Endodermal cell (in vitro differentiated cells): ENCODE data around the gene ZNF407. TPM values are rescaled to one million over a fixed set of nuclear protein-coding genes. Genes with fewer than 3 reads are reported as not detected.

ENCODE experiments used
- DNase-seq: peaks from one replicate; pipeline ENCODE4 v3.0.0-alpha.2; 2017
- H3K27ac ChIP-seq: 2 replicates; pipeline ENCODE4 v1.5.1; 2013; ENCODE audit warnings: mild to moderate bottlenecking, low read depth, low read length, moderate library complexity
- H3K27me3 ChIP-seq: 2 replicates; pipeline ENCODE4 v1.6.1; 2013; ENCODE audit warnings: mild to moderate bottlenecking, low read length, moderate library complexity; ENCODE audit not compliant: insufficient read depth, control insufficient read depth, poor library complexity, severe bottlenecking
- H3K36me3 ChIP-seq: 2 replicates; pipeline ENCODE4 v1.7.0; 2013; ENCODE audit warnings: mild to moderate bottlenecking, low read length, moderate library complexity; ENCODE audit not compliant: control insufficient read depth, insufficient read depth
- H3K4me1 ChIP-seq: one replicate; pipeline ENCODE4 v1.7.0; 2013; ENCODE audit warnings: low read length; ENCODE audit not compliant: control insufficient read depth, insufficient read depth
- H3K4me3 ChIP-seq: 2 replicates; pipeline ENCODE4 v1.5.1; 2013; ENCODE audit warnings: mild to moderate bottlenecking, low read length, moderate library complexity
- H3K9ac ChIP-seq: 2 replicates; pipeline ENCODE4 v1.6.1; 2013; ENCODE audit warnings: mild to moderate bottlenecking, low read length, moderate library complexity; ENCODE audit not compliant: poor library complexity, severe bottlenecking; ENCODE audit errors: extremely low read depth
- H3K9me3 ChIP-seq: 2 replicates; pipeline ENCODE4 v1.6.1; 2013; ENCODE audit warnings: mild to moderate bottlenecking, low read length, moderate library complexity; ENCODE audit not compliant: control insufficient read depth
- H3K27ac Mint-ChIP-seq: 2 replicates; pipeline ENCODE4 v1.8.0; 2020; ENCODE audit warnings: mixed read lengths
- H3K27me3 Mint-ChIP-seq: 2 replicates; pipeline ENCODE4 v1.8.0; 2021; ENCODE audit warnings: mild to moderate bottlenecking, mixed read lengths; ENCODE audit not compliant: insufficient read depth
- H3K36me3 Mint-ChIP-seq: 2 replicates; pipeline ENCODE4 v1.8.0; 2020; ENCODE audit warnings: low read depth, mixed read lengths
- H3K4me1 Mint-ChIP-seq: 2 replicates; pipeline ENCODE4 v1.8.0; 2020; ENCODE audit warnings: mixed read lengths
- H3K4me3 Mint-ChIP-seq: 2 replicates; pipeline ENCODE4 v1.8.0; 2020; ENCODE audit warnings: mild to moderate bottlenecking, moderate library complexity, mixed read lengths
- H3K9me3 Mint-ChIP-seq: 2 replicates; pipeline ENCODE4 v1.8.0; 2020; ENCODE audit warnings: mild to moderate bottlenecking, mixed read lengths
- CTCF ChIP-seq: fragments of 200-600 bp; sonication (generic); conservative IDR thresholded peaks from 2 replicates; pipeline ENCODE4 v1.5.0; 2021; ENCODE audit warnings: antibody characterized with exemption, mild to moderate bottlenecking
- WGBS, 2 experiments: methylation state at CpG; one replicate each; pipeline versions ENCODE4 v1.1.5 to v1.1.7; 2013; ENCODE audit warnings: missing lambda C conversion rate in 2 of 2, mixed read lengths in 1 of 2; ENCODE audit not compliant: insufficient coverage in 1 of 2, insufficient read length in 1 of 2; 5-methylcytosine and 5-hydroxymethylcytosine counted together
- total RNA-seq, 2 donors: library from RNA; stranded (reverse); fragmentation: NEBNext Ultra II Directional in 1 of 2; extraction: Animal tissue kit (Norgen Biotek cat#: 25700) in 1 of 2; gene quantifications; 2 replicates in 1 of 2; 3 replicates in 1 of 2; pipeline ENCODE4 v1.2.1, GENCODE V29; 2021

Gene ZNF407
- total RNA-seq, 2 donors from 2014 or later, result 7.6 to 13.1 TPM

- H3K4me3 Mint-ChIP-seq, result no peak overlapping the region
- no peaks in the 10 kb centered on the region for H3K9me3 ChIP-seq
- no peak overlapping the region for H3K27ac ChIP-seq
- DNase-seq, result no peak
- no peaks in the 10 kb centered on the region for H3K36me3 Mint-ChIP-seq
- H3K27ac Mint-ChIP-seq, result no peak overlapping the region
- H3K27me3 ChIP-seq, result peaks cover 12% of the 10 kb centered on the region
- no peak for TF ChIP-seq CTCF
- H3K27me3 Mint-ChIP-seq, result no peaks in the 10 kb centered on the region
- no peak overlapping the region for H3K4me3 ChIP-seq
- H3K4me1 Mint-ChIP-seq, result peaks cover 11% of the 10 kb centered on the region
- H3K9me3 Mint-ChIP-seq, result peaks cover 4% of the 10 kb centered on the region
- H3K4me1 ChIP-seq, result no peaks in the 10 kb centered on the region
- H3K9ac ChIP-seq, result no peak overlapping the region
- WGBS, 2 experiments, result 86 to 91% methylated on average over 2 to 3 of the region's 3 CpGs
- no peaks in the 10 kb centered on the region for H3K36me3 ChIP-seq
Observed at GRCh38 chr18:75035928-75036327, 438.3 kb downstream of the ZNF407 start.

- peaks cover 3% of the 10 kb centered on the region for H3K9me3 Mint-ChIP-seq
- no peaks in the 10 kb centered on the region for H3K36me3 Mint-ChIP-seq
- WGBS, 2 experiments, result 94 to 98% methylated on average over 13 to 17 of the region's 18 CpGs
- H3K27ac Mint-ChIP-seq, result no peak overlapping the region
- no peak for DNase-seq
- Histone ChIP-seq H3K27ac (no peak overlapping the region), H3K36me3 (no peaks in the 10 kb centered on the region), H3K27me3 (peaks cover 12% of the 10 kb centered on the region), H3K4me1 (no peaks in the 10 kb centered on the region), H3K9ac (no peak overlapping the region), H3K9me3 (no peaks in the 10 kb centered on the region), H3K4me3 (no peak overlapping the region)
- no peak overlapping the region for H3K4me3 Mint-ChIP-seq
- TF ChIP-seq CTCF, result no peak
- H3K4me1 Mint-ChIP-seq, result peaks cover 7% of the 10 kb centered on the region
- H3K27me3 Mint-ChIP-seq, result no peaks in the 10 kb centered on the region
Observed at GRCh38 chr18:75036917-75037688, 439.4 kb downstream of the ZNF407 start.

- no peak for DNase-seq
- Mint-ChIP-seq H3K36me3 (no peaks in the 10 kb centered on the region), H3K27me3 (no peaks in the 10 kb centered on the region), H3K4me3 (no peak overlapping the region), H3K27ac (no peak overlapping the region), H3K9me3 (no peaks in the 10 kb centered on the region), H3K4me1 (peaks cover 4% of the 10 kb centered on the region)
- Histone ChIP-seq H3K4me3 (no peak overlapping the region), H3K9me3 (no peaks in the 10 kb centered on the region), H3K9ac (no peak overlapping the region), H3K36me3 (no peaks in the 10 kb centered on the region), H3K4me1 (no peaks in the 10 kb centered on the region), H3K27me3 (peaks cover 12% of the 10 kb centered on the region), H3K27ac (no peak overlapping the region)
- no peak for TF ChIP-seq CTCF
- 83 to 93% methylated on average over 1 to 2 of the region's 3 CpGs for WGBS, 2 experiments
Observed at GRCh38 chr18:75037689-75037955, 440.0 kb downstream of the ZNF407 start.
